Superior temporal gyrus (tissue), 1 donor: ENCODE measurements around the gene PAF1.
A peak's percentile ranks its signal among the peaks of the same experiment; 100 is the strongest.

Source experiments
- DNase-seq: peaks from one replicate; pipeline ENCODE4 v3.0.0-alpha.2; 2016; ENCODE audit errors: extremely low spot score

The PAF1 gene

GRCh38 chr19:39405958-39406655, 15.2 kb upstream of the PAF1 start:
- DNase-seq: no peak

- no peak for DNase-seq
Observed at GRCh38 chr19:39405261-39405957, 14.5 kb upstream of the PAF1 start.

GRCh38 chr19:39403331-39404312, 12.7 kb upstream of the PAF1 start:
- peak; percentile 58 for DNase-seq

DNA sequence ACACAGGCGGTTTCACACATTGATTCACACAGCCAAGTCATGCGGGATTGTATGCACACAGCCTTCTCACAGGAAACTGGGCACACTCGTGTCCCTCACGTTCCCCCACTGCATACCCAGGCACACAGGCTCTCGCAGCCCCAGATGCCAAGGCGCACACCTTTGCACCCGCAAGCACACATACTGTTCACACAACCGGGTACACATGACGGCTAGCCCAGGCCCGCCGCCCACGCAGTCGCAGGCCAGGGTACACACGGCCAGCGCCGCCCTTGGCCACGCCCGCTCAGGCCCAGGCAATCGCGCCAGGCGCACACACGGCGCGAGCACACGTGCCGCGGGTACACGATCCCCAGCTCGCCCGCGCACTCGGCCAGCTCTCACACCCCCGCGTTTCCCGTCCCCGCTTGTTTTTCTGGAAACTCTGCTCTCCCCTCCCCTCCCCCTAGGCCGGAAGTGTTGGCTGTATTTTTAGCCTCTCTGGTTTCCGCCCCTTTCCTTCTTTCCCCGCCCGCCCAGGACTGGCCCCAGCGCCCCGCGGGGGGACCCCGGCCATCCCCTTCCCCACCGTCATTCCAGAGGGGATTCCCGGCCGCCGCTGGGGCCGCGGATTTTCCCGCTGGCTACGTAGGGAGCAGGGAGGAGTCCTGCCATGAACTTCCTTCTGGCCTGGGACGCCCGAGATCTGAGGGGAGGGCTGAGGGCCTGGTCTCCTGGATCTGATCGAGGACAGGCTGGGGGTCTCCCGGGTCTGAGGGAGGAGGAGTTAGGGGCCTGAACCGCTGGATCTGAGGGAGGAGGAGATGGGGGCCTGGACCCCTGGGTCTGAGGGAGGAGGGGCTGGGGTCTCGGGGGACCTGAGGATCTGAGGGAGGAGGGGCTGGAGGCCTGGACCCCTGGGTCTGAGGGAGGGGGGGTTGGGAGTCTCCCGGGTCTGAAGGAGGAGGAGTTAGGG, 11.7 kb upstream of the PAF1 start:
- peak; percentile 54 for DNase-seq

- DNase-seq: no peak
Observed at GRCh38 chr19:39401549-39402345, 10.8 kb upstream of the PAF1 start.

GRCh38 chr19:39401070-39401548, 10.2 kb upstream of the PAF1 start:
- DNase-seq: no peak

DNA sequence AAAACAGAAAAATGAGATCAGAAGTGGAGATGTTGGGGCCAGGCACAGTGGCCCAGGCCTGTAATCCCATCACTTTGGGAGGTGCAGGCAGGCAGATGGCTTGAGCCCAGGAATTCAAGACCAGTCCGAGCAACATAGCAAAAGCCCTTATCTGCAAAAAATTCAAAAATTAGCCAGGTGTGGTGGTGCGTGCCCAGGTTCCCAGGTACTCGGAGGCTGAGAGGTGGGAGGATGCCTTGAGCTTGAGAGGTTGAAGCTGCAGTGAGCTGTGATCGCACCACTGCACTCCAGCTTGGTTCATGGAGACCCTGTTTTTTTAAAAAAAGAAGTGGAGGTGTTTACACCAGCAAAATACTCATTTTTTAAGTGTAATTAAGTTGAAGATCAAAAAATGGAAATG, 9.2 kb upstream of the PAF1 start:
- no peak for DNase-seq

- no peak for DNase-seq
Observed at GRCh38 chr19:39399668-39400050, 8.8 kb upstream of the PAF1 start.

DNA sequence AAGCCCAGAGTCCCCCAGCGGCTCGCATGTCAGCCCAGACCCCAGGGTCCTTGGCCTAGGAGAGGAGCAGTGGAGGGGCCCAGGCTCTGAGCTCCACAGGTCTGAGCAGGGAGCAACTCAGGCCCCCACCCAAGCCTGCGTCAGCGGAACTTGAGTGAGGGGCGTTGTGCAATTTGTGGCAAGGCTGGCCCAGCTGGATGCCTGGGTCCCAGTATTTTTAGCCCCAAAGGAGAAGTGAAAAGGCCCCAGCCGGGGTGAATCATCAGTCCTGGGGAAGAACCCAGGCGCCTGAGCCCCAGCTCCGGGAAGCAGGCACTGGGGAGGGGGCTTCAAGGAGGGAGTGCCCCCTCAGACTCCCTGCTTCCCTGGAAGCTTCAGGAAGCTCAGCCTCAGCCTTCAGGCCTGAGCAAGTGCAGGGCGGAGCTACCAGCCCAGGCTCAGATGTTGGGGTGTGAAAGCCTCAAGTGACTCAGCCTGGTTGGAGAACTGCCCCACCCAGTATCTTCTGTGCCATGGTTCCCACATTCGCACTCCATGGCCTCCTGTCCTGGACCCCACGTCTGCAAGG, 7.5 kb upstream of the PAF1 start:
- no peak for DNase-seq

DNA sequence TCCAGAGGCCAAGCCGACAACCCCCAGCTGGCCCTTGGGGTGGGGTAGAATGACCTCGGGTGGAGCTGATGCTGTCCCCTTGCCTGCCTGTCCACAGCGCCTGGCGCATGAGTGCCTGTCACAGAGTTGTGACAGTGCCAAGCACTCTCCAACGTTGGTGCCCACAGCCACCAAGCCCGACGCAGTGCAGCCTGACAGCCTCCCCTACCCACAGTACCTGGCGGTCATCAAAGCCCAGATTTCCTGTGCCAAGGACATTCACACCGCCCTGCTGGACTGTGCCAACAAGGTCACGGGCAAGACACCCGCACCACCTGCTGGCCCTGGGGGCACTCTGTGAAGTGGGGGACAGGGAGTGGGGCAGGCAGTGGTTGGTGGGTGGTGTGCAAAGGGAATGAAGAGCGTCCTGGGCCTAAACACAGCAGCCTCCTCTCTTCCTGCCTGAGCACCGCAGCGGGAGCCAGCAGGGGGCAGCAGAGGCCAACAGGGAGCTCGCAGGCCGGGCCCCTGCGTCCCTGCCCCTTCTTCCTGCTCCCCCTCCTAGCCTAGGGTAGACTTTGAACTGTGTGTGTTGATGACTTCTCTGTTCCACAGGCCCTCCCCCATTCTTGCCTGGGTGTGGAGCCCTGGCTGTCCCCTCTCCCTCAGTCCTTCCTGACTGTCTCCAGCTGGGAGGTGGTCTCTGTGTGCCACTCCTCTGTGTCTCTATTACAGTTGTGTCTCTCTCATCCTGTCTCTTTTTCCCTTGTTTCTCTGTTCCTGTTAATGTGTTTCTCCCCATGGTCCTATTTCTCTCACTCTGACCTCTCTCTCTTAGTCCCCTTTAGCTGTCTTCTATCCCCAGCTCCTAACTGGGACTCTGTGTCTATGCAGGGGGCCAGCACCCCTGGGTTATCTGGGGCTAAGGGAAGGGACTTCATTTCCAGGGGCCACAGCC, 6.7 kb upstream of the PAF1 start:
- peak; percentile 82 for DNase-seq

GRCh38 chr19:39390451-39390750, 505 bp downstream of the PAF1 start:
- DNase-seq: peak; percentile 69

DNA sequence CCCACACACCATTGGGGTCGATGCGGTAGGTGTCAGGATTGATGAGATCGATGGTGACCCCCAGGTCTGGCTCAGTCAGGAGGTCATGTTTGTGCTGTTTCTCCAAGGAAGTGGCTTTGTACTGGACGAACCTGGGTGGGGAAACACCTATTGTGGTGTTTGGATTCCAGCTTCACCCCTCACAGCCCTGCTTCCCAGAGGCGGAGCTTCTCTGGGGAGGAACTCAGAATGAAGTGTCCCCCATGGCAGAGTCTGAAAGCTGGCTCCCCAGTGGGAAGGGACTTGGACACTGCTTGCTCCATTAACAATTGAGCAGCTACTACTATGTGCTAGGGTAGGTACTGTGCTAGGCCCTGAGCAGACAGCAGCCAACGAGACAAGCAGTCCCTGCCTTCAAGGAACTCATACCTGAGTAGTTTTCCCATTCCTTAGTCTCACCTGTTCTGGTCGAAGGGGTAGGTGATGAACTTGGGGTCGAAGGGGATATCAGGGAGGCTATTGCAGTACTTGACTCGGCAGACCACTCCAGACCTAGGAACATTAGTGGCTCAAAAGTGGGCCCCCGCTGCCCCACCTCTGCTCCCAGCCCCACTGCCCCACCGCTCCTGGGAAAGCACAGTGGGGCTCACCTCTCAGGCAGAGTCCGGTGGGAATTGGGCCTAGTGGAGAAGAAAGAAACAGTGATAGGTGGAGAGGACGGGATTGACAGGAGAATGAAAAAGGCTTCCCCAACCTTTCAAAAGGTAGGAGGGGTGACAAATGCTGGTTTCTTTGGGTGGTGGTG, 1.1 kb downstream of the PAF1 start:
- no peak for DNase-seq

DNA sequence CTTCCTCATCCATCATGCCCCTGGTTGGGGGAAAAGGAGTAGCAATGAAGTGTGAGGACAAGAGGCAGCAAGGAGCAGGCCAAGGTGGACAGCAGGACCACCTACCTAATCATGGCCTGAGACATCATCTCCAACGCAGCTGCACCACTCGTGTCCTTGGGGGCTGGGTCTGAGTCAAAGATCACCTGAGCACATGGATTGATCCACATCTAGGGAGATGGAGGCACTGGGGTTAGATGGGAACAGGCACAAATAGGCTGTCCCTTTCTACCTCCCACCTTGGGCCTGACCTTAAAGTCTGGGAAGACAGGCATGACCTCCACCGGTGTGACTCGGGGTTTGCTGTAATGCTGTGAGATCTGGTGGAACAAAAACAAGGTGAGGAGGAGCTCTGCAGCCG, 2.2 kb downstream of the PAF1 start:
- DNase-seq: no peak

- no peak for DNase-seq
Observed at GRCh38 chr19:39386557-39386956, 4.3 kb downstream of the PAF1 start.

GRCh38 chr19:39385629-39386411, 5.1 kb downstream of the PAF1 start:
- no peak for DNase-seq

- no peak for DNase-seq
Observed at GRCh38 chr19:39384839-39385568, 5.9 kb downstream of the PAF1 start.
